ENCODE results near the gene CFAP119.

The CFAP119 gene

GRCh38 chr16:30746638-30747175 lies 15.2 kb downstream of the CFAP119 start:
- no peak for TF ChIP-seq GATA2 (IDR thresholded peaks at IDR 0.05; ENCODE audit: low read depth, low read length)
- TF ChIP-seq GATA3 (IDR thresholded peaks at IDR 0.05; ENCODE audit: low read depth, low read length): no peak

GRCh38 chr16:30745082-30745481 lies 16.8 kb downstream of the CFAP119 start:
- TF ChIP-seq GATA2 (IDR thresholded peaks at IDR 0.05; ENCODE audit: low read depth, low read length): no peak

GRCh38 chr16:30744183-30744582 lies 17.7 kb downstream of the CFAP119 start:
- no peak for TF ChIP-seq GATA3 (IDR thresholded peaks at IDR 0.05; ENCODE audit: low read depth, low read length)
- TF ChIP-seq GATA2 (IDR thresholded peaks at IDR 0.05; ENCODE audit: low read depth, low read length): no peak

- TF ChIP-seq GATA2 (IDR thresholded peaks at IDR 0.05; ENCODE audit: low read depth, low read length) (no peak), GATA3 (IDR thresholded peaks at IDR 0.05; ENCODE audit: low read depth, low read length) (no peak)
Observed at GRCh38 chr16:30743716-30744115, 18.1 kb downstream of the CFAP119 start.

- TF ChIP-seq GATA3 (IDR thresholded peaks at IDR 0.05; ENCODE audit: low read depth, low read length) (no peak), GATA2 (IDR thresholded peaks at IDR 0.05; ENCODE audit: low read depth, low read length) (no peak)
Observed at GRCh38 chr16:30741461-30741914, 20.4 kb downstream of the CFAP119 start.

GRCh38 chr16:30740364-30741251 lies 21.3 kb downstream of the CFAP119 start:
- TF ChIP-seq GATA2 (IDR thresholded peaks at IDR 0.05; ENCODE audit: low read depth, low read length): no peak
- no peak for TF ChIP-seq GATA3 (IDR thresholded peaks at IDR 0.05; ENCODE audit: low read depth, low read length)

- TF ChIP-seq GATA2 (IDR thresholded peaks at IDR 0.05; ENCODE audit: low read depth, low read length) (no peak), GATA3 (IDR thresholded peaks at IDR 0.05; ENCODE audit: low read depth, low read length) (no peak)
Observed at GRCh38 chr16:30738984-30739951, 22.6 kb downstream of the CFAP119 start.

- TF ChIP-seq GATA3 (IDR thresholded peaks at IDR 0.05; ENCODE audit: low read depth, low read length) (no peak), GATA2 (IDR thresholded peaks at IDR 0.05; ENCODE audit: low read depth, low read length) (no peak)
Observed at GRCh38 chr16:30737794-30738648, 23.8 kb downstream of the CFAP119 start.

GRCh38 chr16:30736995-30737793 lies 24.7 kb downstream of the CFAP119 start:
- no peak for TF ChIP-seq GATA3 (IDR thresholded peaks at IDR 0.05; ENCODE audit: low read depth, low read length)
- no peak for TF ChIP-seq GATA2 (IDR thresholded peaks at IDR 0.05; ENCODE audit: low read depth, low read length)

GRCh38 chr16:30731411-30731810 lies 30.5 kb downstream of the CFAP119 start:
- TF ChIP-seq GATA3 (IDR thresholded peaks at IDR 0.05; ENCODE audit: low read depth, low read length) (no peak), GATA2 (IDR thresholded peaks at IDR 0.05; ENCODE audit: low read depth, low read length) (no peak)

GRCh38 chr16:30728899-30729672 lies 32.8 kb downstream of the CFAP119 start:
- TF ChIP-seq GATA2 (IDR thresholded peaks at IDR 0.05; ENCODE audit: low read depth, low read length) (no peak), GATA3 (IDR thresholded peaks at IDR 0.05; ENCODE audit: low read depth, low read length) (no peak)

- no peak for TF ChIP-seq GATA3 (IDR thresholded peaks at IDR 0.05; ENCODE audit: low read depth, low read length)
- TF ChIP-seq GATA2 (IDR thresholded peaks at IDR 0.05; ENCODE audit: low read depth, low read length): no peak
Observed at GRCh38 chr16:30728321-30728720, 33.5 kb downstream of the CFAP119 start.
